Brain microvascular endothelial cell (primary cell): Measurements from ENCODE around the gene GARNL3.

ENCODE experiments used
- DNase-seq: peaks from one replicate; pipeline ENCODE4 v3.0.0-alpha.2; 2020
- H3K27ac ChIP-seq: fragments of 250-450 bp; sonication (Bioruptor Pico); 2 replicates; pipeline ENCODE4 v1.5.1; 2020; ENCODE audit warnings: mild to moderate bottlenecking, moderate library complexity
- H3K27me3 ChIP-seq: fragments of 250-450 bp; sonication (Bioruptor Pico); replicated peaks from 2 replicates; pipeline ENCODE4 v1.5.1; 2020; ENCODE audit warnings: mild to moderate bottlenecking
- H3K36me3 ChIP-seq: fragments of 250-450 bp; sonication (Bioruptor Pico); replicated peaks from 2 replicates; pipeline ENCODE4 v1.5.1; 2020; ENCODE audit warnings: mild to moderate bottlenecking
- H3K4me3 ChIP-seq: 2 replicates; pipeline ENCODE4 v1.5.1; 2011; ENCODE audit warnings: low read depth, mild to moderate bottlenecking, control low read depth, low read length, moderate library complexity
- CTCF ChIP-seq: IDR thresholded peaks from 2 replicates; pipeline ENCODE4 v1.5.1; 2011; ENCODE audit warnings: low read depth, mild to moderate bottlenecking, moderate library complexity, low read length, control low read depth, inconsistent platforms; ENCODE audit errors: missing control alignments
- in situ Hi-C: cut with HindIII; loops from 2 replicates; pipeline ENCODE4 v1.10.0; 2017; ENCODE audit warnings: low sequenced_read_pairs, low pct_ligation_motif_present

The GARNL3 gene

GRCh38 chr9:127320115-127320378 is 55.5 kb downstream of the GARNL3 start:
- Histone ChIP-seq H3K4me3 (no peak overlapping the region), H3K27me3 (no peaks in the 10 kb centered on the region), H3K36me3 (no peaks in the 10 kb centered on the region), H3K27ac (no peak overlapping the region)
- DNase-seq: no peak
- in situ Hi-C loops: no loop called here
- TF ChIP-seq CTCF: no peak

- Histone ChIP-seq H3K4me3 (no peak overlapping the region), H3K27ac (no peak overlapping the region), H3K36me3 (no peaks in the 10 kb centered on the region), H3K27me3 (no peaks in the 10 kb centered on the region)
- in situ Hi-C loops: no loop called here
- TF ChIP-seq CTCF: no peak
- no peak for DNase-seq
Observed at GRCh38 chr9:127323393-127323792, 58.8 kb downstream of the GARNL3 start.

GRCh38 chr9:127330501-127330900 is 65.9 kb downstream of the GARNL3 start:
- no peak for TF ChIP-seq CTCF

GRCh38 chr9:127333221-127334064 is 68.9 kb downstream of the GARNL3 start:
- no peaks in the 10 kb centered on the region for H3K27me3 ChIP-seq
- in situ Hi-C loops: no loop called here
- no peak for TF ChIP-seq CTCF
- no peak overlapping the region for H3K27ac ChIP-seq
- no peak overlapping the region for H3K4me3 ChIP-seq
- H3K36me3 ChIP-seq: no peaks in the 10 kb centered on the region
- DNase-seq: no peak

More at GRCh38 chr9:127330501-127330900, 65.9 kb downstream of the GARNL3 start:
- Histone ChIP-seq H3K27me3 (no peaks in the 10 kb centered on the region), H3K36me3 (no peaks in the 10 kb centered on the region), H3K4me3 (no peak overlapping the region), H3K27ac (no peak overlapping the region)
- no peak for DNase-seq
- in situ Hi-C loops: no loop called here

GRCh38 chr9:127334725-127335124 is 70.2 kb downstream of the GARNL3 start:
- TF ChIP-seq CTCF: no peak
- DNase-seq: no peak

GRCh38 chr9:127336086-127336485 is 71.5 kb downstream of the GARNL3 start:
- no peaks in the 10 kb centered on the region for H3K27me3 ChIP-seq
- in situ Hi-C loops: no loop called here
- peak overlapping the region; percentile 77 for H3K27ac ChIP-seq
- no peak for TF ChIP-seq CTCF
- H3K4me3 ChIP-seq: no peak overlapping the region
- no peaks in the 10 kb centered on the region for H3K36me3 ChIP-seq
- DNase-seq: no peak

More at GRCh38 chr9:127334725-127335124, 70.2 kb downstream of the GARNL3 start:
- Histone ChIP-seq H3K36me3 (no peaks in the 10 kb centered on the region), H3K4me3 (no peak overlapping the region), H3K27ac (no peak overlapping the region), H3K27me3 (no peaks in the 10 kb centered on the region)
- in situ Hi-C loops: no loop called here
